HepG2 (cell line): ENCODE measurements around the gene BTBD19.

Source experiments
- CEBPZ ChIP-seq: IDR thresholded peaks from 2 replicates; pipeline ENCODE4 v1.6.1; 2012; ENCODE audit warnings: low read length, improper control_type of control experiment
- CHD4 ChIP-seq: fragments of 200-600 bp; sonication (generic); IDR thresholded peaks from 2 replicates; pipeline ENCODE4 v1.7.0; 2017; ENCODE audit warnings: mild to moderate bottlenecking, low read length, borderline replicate concordance
- CREBL2 ChIP-seq: sonication (generic); formaldehyde crosslinking; IDR thresholded peaks from 2 replicates; pipeline ENCODE4 v1.8.1; 2023; ENCODE audit warnings: missing genetic modification reagents, mild to moderate bottlenecking, borderline replicate concordance
- CTCF ChIP-seq: sonication (generic); formaldehyde crosslinking; IDR thresholded peaks from 2 replicates; pipeline ENCODE4 v1.5.0; 2020; ENCODE audit warnings: mild to moderate bottlenecking, missing genetic modification reagents, moderate library complexity
- FOXK2 ChIP-seq: fragments of 450-650 bp; IDR thresholded peaks from 2 replicates; pipeline ENCODE4 v1.6.1; 2016
- HNF4G ChIP-seq, 2 experiments: sonication (generic) in 1 of 2; formaldehyde crosslinking in 1 of 2; IDR thresholded peaks; 2 replicates each; pipeline versions ENCODE4 v1.4.0 to v1.6.1; 2011 to 2020; ENCODE audit warnings: borderline replicate concordance in 2 of 2, low read depth in 2 of 2, mild to moderate bottlenecking in 2 of 2, low read length in 1 of 2, missing genetic modification reagents in 1 of 2, moderate library complexity in 1 of 2
- NFYB ChIP-seq: sonication (generic); formaldehyde crosslinking; IDR thresholded peaks from 2 replicates; pipeline ENCODE4 v1.4.0; 2020; ENCODE audit warnings: missing genetic modification reagents
- SP1 ChIP-seq, 2 experiments: fragments of 450-650 bp in 1 of 2; sonication (generic) in 1 of 2; formaldehyde crosslinking in 1 of 2; IDR thresholded peaks; 2 replicates each; pipeline versions ENCODE4 v1.4.0 to v1.6.1; 2016 to 2020; ENCODE audit warnings: missing genetic modification reagents in 1 of 2
- SP2 ChIP-seq: sonication (generic); formaldehyde crosslinking; IDR thresholded peaks from 2 replicates; pipeline ENCODE4 v1.5.1; 2020; ENCODE audit warnings: mild to moderate bottlenecking, missing genetic modification reagents
- ZNF383 ChIP-seq: sonication (generic); formaldehyde crosslinking; IDR thresholded peaks from 2 replicates; pipeline ENCODE4 v1.4.0; 2020; ENCODE audit warnings: missing genetic modification reagents, mild to moderate bottlenecking, borderline replicate concordance
- TF ChIP-seq, protein P1 (sequence below): sonication (generic); formaldehyde crosslinking; IDR thresholded peaks from 2 replicates; pipeline ENCODE4 v1.4.0; 2020; ENCODE audit warnings: missing genetic modification reagents, borderline replicate concordance
- TF ChIP-seq, protein P2 (sequence below): sonication (generic); formaldehyde crosslinking; IDR thresholded peaks from 2 replicates; pipeline ENCODE4 v1.4.0; 2020; ENCODE audit warnings: missing genetic modification reagents, borderline replicate concordance
- TF ChIP-seq, protein P3 (sequence below): sonication (generic); formaldehyde crosslinking; IDR thresholded peaks from 2 replicates; pipeline ENCODE4 v1.4.0; 2020; ENCODE audit warnings: mild to moderate bottlenecking, low read depth, missing genetic modification reagents

DNA sequence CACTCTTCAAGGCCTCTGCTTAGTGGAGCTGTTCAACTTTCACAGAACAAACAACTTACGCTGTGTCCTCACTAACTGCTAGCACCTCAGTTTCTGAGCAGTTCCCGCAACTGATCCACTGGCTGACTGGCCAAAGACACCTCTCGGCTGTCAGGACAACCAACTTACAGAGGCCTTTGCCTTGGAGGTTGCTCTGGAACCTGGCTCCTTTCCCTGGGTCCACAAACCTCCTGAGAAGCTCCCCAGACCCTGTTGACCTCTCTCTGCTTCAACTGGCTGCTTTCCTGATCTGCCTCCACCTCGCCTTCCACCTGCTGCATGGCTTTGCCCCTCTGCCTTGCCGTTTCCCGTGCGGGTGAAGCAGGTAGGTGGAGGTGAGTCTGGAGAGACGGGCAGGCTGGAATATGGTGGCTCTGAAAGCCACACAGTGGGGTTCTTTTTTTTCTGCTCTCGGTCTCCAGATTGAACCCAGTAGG is 13.0 kb downstream of the BTBD19 start:
- TF ChIP-seq CEBPZ (no peak), NFYB (CRISPR knock-in tag) (no peak), SP1 (IDR thresholded peaks at IDR 0.05) (no peak), SP1 (CRISPR knock-in tag; IDR thresholded peaks at IDR 0.05) (no peak), CTCF (CRISPR knock-in tag) (no peak), SP2 (CRISPR knock-in tag) (no peak), HNF4G (IDR thresholded peaks at IDR 0.05; ENCODE audit: borderline replicate concordance, low read depth, low read length) (no peak), HNF4G (CRISPR knock-in tag; IDR thresholded peaks at IDR 0.05; ENCODE audit: borderline replicate concordance, low read depth) (no peak), ZNF383 (CRISPR knock-in tag) (no peak), FOXK2 (no peak), CREBL2 (CRISPR knock-in tag) (no peak), CHD4 (no peak)
- TF ChIP-seq, protein P1, sequence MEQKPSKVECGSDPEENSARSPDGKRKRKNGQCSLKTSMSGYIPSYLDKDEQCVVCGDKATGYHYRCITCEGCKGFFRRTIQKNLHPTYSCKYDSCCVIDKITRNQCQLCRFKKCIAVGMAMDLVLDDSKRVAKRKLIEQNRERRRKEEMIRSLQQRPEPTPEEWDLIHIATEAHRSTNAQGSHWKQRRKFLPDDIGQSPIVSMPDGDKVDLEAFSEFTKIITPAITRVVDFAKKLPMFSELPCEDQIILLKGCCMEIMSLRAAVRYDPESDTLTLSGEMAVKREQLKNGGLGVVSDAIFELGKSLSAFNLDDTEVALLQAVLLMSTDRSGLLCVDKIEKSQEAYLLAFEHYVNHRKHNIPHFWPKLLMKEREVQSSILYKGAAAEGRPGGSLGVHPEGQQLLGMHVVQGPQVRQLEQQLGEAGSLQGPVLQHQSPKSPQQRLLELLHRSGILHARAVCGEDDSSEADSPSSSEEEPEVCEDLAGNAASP (CRISPR knock-in tag), result no peak
- TF ChIP-seq, protein P2, sequence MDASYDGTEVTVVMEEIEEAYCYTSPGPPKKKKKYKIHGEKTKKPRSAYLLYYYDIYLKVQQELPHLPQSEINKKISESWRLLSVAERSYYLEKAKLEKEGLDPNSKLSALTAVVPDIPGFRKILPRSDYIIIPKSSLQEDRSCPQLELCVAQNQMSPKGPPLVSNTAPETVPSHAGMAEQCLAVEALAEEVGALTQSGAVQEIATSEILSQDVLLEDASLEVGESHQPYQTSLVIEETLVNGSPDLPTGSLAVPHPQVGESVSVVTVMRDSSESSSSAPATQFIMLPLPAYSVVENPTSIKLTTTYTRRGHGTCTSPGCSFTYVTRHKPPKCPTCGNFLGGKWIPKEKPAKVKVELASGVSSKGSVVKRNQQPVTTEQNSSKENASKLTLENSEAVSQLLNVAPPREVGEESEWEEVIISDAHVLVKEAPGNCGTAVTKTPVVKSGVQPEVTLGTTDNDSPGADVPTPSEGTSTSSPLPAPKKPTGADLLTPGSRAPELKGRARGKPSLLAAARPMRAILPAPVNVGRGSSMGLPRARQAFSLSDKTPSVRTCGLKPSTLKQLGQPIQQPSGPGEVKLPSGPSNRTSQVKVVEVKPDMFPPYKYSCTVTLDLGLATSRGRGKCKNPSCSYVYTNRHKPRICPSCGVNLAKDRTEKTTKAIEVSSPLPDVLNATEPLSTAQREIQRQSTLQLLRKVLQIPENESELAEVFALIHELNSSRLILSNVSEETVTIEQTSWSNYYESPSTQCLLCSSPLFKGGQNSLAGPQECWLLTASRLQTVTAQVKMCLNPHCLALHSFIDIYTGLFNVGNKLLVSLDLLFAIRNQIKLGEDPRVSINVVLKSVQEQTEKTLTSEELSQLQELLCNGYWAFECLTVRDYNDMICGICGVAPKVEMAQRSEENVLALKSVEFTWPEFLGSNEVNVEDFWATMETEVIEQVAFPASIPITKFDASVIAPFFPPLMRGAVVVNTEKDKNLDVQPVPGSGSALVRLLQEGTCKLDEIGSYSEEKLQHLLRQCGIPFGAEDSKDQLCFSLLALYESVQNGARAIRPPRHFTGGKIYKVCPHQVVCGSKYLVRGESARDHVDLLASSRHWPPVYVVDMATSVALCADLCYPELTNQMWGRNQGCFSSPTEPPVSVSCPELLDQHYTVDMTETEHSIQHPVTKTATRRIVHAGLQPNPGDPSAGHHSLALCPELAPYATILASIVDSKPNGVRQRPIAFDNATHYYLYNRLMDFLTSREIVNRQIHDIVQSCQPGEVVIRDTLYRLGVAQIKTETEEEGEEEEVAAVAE, result no peak
- TF ChIP-seq, protein P3, sequence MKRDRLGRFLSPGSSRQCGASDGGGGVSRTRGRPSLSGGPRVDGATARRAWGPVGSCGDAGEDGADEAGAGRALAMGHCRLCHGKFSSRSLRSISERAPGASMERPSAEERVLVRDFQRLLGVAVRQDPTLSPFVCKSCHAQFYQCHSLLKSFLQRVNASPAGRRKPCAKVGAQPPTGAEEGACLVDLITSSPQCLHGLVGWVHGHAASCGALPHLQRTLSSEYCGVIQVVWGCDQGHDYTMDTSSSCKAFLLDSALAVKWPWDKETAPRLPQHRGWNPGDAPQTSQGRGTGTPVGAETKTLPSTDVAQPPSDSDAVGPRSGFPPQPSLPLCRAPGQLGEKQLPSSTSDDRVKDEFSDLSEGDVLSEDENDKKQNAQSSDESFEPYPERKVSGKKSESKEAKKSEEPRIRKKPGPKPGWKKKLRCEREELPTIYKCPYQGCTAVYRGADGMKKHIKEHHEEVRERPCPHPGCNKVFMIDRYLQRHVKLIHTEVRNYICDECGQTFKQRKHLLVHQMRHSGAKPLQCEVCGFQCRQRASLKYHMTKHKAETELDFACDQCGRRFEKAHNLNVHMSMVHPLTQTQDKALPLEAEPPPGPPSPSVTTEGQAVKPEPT, result no peak
